Hippocampal formation (tissue), 2 donors: Measurements from ENCODE around the gene CGB5.

Experiments used
- DNase-seq, 2 donors: peaks; one replicate each; lab custom pipeline; 2025; lab: John Stamatoyannopoulos, UW

Gene CGB5

GRCh38 chr19:49085020-49085867, 41.6 kb downstream of the CGB5 start, which contains the start of gene SNRNP70:
Gene SNRNP70, plus strand, starts transcription at chr19:49085451. Its CDS starts 964 bp downstream, at chr19:49086415.
- DNase-seq = peak; percentile 96 to 97

DNA sequence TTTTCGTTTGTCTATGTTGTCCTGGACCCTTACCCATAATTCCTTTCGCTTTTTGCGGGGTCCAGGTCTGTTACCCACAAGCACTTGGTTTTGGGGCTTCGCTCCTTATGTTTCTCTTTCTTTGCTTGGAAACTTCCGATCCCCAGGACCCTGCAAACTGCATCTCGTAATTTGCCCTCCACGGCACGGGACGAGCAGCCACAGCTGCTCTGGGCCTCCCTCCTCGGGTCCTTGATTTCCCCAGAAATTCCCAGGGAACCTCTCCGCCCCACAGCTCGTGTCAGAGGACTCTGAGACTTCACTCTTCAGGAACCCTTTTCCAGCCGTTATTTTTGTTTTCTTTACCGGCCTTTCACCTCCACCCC, 42.2 kb downstream of the CGB5 start:
- no peak for DNase-seq

DNA sequence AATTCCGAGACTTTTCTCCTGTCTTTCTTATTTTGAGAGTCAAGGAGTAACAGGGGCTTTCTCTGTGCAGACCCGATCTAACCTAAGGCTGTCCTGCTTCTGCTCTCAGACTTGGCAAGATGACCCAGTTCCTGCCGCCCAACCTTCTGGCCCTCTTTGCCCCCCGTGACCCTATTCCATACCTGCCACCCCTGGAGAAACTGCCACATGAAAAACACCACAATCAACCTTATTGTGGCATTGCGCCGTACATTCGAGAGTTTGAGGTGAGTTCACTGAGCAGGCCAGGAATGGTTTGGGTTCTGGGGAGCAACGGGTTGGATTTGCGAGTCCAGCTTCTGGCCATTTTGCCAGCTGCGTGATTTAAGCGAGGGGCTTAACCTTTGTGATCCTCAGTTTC, 42.6 kb downstream of the CGB5 start:
- no peak for DNase-seq

GRCh38 chr19:49091391-49092038, 47.9 kb downstream of the CGB5 start:
- DNase-seq = no peak

- DNase-seq = no peak
Measured at GRCh38 chr19:49092686-49093085, 49.0 kb downstream of the CGB5 start.
